HepG2 (cell line): ENCODE results near the gene STOML1.

Experiments
- FOXM1 ChIP-seq: sonication (generic); formaldehyde crosslinking; IDR thresholded peaks from 2 replicates; pipeline ENCODE4 v1.5.0; 2020; ENCODE audit warnings: missing genetic modification reagents
- SMARCE1 ChIP-seq: fragments of 450-650 bp; IDR thresholded peaks from 2 replicates; pipeline ENCODE4 v1.6.1; 2017; ENCODE audit warnings: borderline replicate concordance
- YY1 ChIP-seq: IDR thresholded peaks from 2 replicates; pipeline ENCODE4 v1.6.1; 2011; ENCODE audit warnings: low read length, low read depth, moderate library complexity, mild to moderate bottlenecking; ENCODE audit not compliant: insufficient read depth, insufficient replicate concordance
- TF ChIP-seq, protein P1 (sequence below): sonication (generic); formaldehyde crosslinking; IDR thresholded peaks from 2 replicates; pipeline ENCODE4 v1.5.0; 2020; ENCODE audit warnings: mild to moderate bottlenecking, missing genetic modification reagents, moderate library complexity

GRCh38 chr15:74019734-74020133, 27.6 kb upstream of the STOML1 start:
- TF ChIP-seq, protein P1, sequence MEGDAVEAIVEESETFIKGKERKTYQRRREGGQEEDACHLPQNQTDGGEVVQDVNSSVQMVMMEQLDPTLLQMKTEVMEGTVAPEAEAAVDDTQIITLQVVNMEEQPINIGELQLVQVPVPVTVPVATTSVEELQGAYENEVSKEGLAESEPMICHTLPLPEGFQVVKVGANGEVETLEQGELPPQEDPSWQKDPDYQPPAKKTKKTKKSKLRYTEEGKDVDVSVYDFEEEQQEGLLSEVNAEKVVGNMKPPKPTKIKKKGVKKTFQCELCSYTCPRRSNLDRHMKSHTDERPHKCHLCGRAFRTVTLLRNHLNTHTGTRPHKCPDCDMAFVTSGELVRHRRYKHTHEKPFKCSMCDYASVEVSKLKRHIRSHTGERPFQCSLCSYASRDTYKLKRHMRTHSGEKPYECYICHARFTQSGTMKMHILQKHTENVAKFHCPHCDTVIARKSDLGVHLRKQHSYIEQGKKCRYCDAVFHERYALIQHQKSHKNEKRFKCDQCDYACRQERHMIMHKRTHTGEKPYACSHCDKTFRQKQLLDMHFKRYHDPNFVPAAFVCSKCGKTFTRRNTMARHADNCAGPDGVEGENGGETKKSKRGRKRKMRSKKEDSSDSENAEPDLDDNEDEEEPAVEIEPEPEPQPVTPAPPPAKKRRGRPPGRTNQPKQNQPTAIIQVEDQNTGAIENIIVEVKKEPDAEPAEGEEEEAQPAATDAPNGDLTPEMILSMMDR (CRISPR knock-in tag), result no peak
- TF ChIP-seq YY1, result no peak
- no peak for TF ChIP-seq SMARCE1
- no peak for TF ChIP-seq FOXM1 (CRISPR knock-in tag)
